K562 (cell line): ENCODE results near the gene CDC42BPB. TPM values are rescaled to one million over a fixed set of nuclear protein-coding genes. Genes with fewer than 3 reads are reported as not detected.

Experiments used
- ARHGAP35 ChIP-seq: fragments of 450-650 bp; IDR thresholded peaks from 2 replicates; pipeline ENCODE4 v1.6.1; 2018; ENCODE audit not compliant: partially characterized antibody
- BACH1 ChIP-seq: fragments of 200-800 bp; sonication (Bioruptor generic); IDR thresholded peaks from 2 replicates; pipeline ENCODE4 v1.6.1; 2016; ENCODE audit warnings: missing genetic modification characterization, missing compliant biosample characterization
- CSDE1 ChIP-seq, 2 experiments: fragments of 450-650 bp; IDR thresholded peaks; 2 replicates each; pipeline ENCODE4 v1.6.1; 2016; ENCODE audit warnings: mild to moderate bottlenecking in 1 of 2
- DACH1 ChIP-seq: fragments of 450-650 bp; IDR thresholded peaks from 2 replicates; pipeline ENCODE4 v1.6.1; 2018; ENCODE audit not compliant: partially characterized antibody
- FIP1L1 ChIP-seq: fragments of 200-400 bp; formaldehyde crosslinking; IDR thresholded peaks from 2 replicates; pipeline ENCODE4 v1.6.1; 2018; ENCODE audit warnings: mild to moderate bottlenecking, low read depth, low read length; ENCODE audit not compliant: poor library complexity, severe bottlenecking
- JUND ChIP-seq, 2 experiments: IDR thresholded peaks; 2 replicates in 1 of 2; 3 replicates in 1 of 2; pipeline ENCODE4 v1.6.1; 2011; ENCODE audit warnings: borderline replicate concordance in 2 of 2, low read depth in 2 of 2, low read length in 2 of 2, improper control_type of control experiment in 1 of 2, missing biosample characterization in 1 of 2, missing genetic modification characterization in 1 of 2, missing genetic modification reagents in 1 of 2
- NBN ChIP-seq: fragments of 450-650 bp; IDR thresholded peaks from 2 replicates; pipeline ENCODE4 v1.6.1; 2016; ENCODE audit warnings: low read depth, mild to moderate bottlenecking
- POLR2G ChIP-seq: fragments of 200-400 bp; formaldehyde crosslinking; IDR thresholded peaks from 2 replicates; pipeline ENCODE4 v1.6.1; 2017; ENCODE audit warnings: low read depth, mild to moderate bottlenecking, antibody characterized with exemption, low read length, moderate library complexity
- RAD51 ChIP-seq: fragments of 450-650 bp; IDR thresholded peaks from 2 replicates; pipeline ENCODE4 v1.7.1; 2016; ENCODE audit warnings: low read depth, mild to moderate bottlenecking, borderline replicate concordance
- RBM25 ChIP-seq: fragments of 200-400 bp; formaldehyde crosslinking; IDR thresholded peaks from 2 replicates; pipeline ENCODE4 v1.6.1; 2018; ENCODE audit warnings: low read length, low read depth, moderate library complexity; ENCODE audit not compliant: severe bottlenecking
- SRSF3 ChIP-seq: fragments of 200-400 bp; formaldehyde crosslinking; IDR thresholded peaks from 2 replicates; pipeline ENCODE4 v1.6.1; 2016; ENCODE audit warnings: mild to moderate bottlenecking, low read length, moderate library complexity; ENCODE audit not compliant: insufficient read depth
- TBP ChIP-seq: optimal IDR thresholded peaks from 2 replicates; pipeline ENCODE3; 2011; ENCODE audit warnings: low read depth, low read length, improper control_type of control experiment
- ZNF707 ChIP-seq: fragments of 250-450 bp; sonication (Bioruptor Pico); conservative IDR thresholded peaks from 2 replicates; pipeline ENCODE4 v1.8.0; 2022; ENCODE audit warnings: inconsistent platforms, mild to moderate bottlenecking, moderate library complexity
- polyA plus RNA-seq, 8 experiments: library from polyadenylated mRNA; depleted of rRNA in 4 of 8; stranded (reverse) in 5 of 8; unstranded in 3 of 8; fragments of >200 nt; fragmentation: Nextera tagmentation in 2 of 8; fragmentation: Illumina TruSeq in 1 of 8; extraction: Ambion mirVana in 2 of 8; extraction: Trizol in 1 of 8; gene quantifications; 2 replicates each; pipeline versions ENCODE4 v1.2.1 to v1.2.3, GENCODE V29; 2011 to 2014; ENCODE audit warnings: inconsistent platforms in 1 of 8, missing spikeins in 1 of 8
- total RNA-seq, 7 experiments: library from RNA; depleted of rRNA in 6 of 7; stranded (reverse); fragments of >200 nt in 6 of 7; fragmentation: Illumina TruSeq in 2 of 7; extraction: Trizol in 2 of 7; gene quantifications; 2 replicates each; pipeline versions ENCODE4 v1.2.1 to v1.2.3, GENCODE V29; 2011 to 2021; ENCODE audit warnings: low replicate concordance in 1 of 7
- TF ChIP-seq, protein P1 (sequence below), 2 experiments: fragments of 450-650 bp; IDR thresholded peaks; 2 replicates each; pipeline ENCODE4 v1.6.1; 2016
- TF ChIP-seq, protein P2 (sequence below), 2 experiments: fragments of 200-800 bp in 1 of 2; sonication (Bioruptor generic) in 1 of 2; sonication (generic) in 1 of 2; formaldehyde crosslinking in 1 of 2; IDR thresholded peaks in 1 of 2; conservative IDR thresholded peaks in 1 of 2; 2 replicates each; pipeline versions ENCODE4 v1.5.0 to v1.6.1; 2016 to 2020; ENCODE audit warnings: missing compliant biosample characterization in 1 of 2, missing genetic modification characterization in 1 of 2, missing genetic modification reagents in 1 of 2
- TF ChIP-seq, protein P3 (sequence below): fragments of 200-800 bp; sonication (Bioruptor generic); IDR thresholded peaks from 2 replicates; pipeline ENCODE4 v1.6.1; 2017; ENCODE audit warnings: missing genetic modification characterization, missing compliant biosample characterization
- TF ChIP-seq, protein P4 (sequence below): fragments of 250-450 bp; sonication (Bioruptor Pico); IDR thresholded peaks from 2 replicates; pipeline ENCODE4 v1.8.0; 2022; ENCODE audit warnings: inconsistent platforms
- TF ChIP-seq, protein P5 (sequence below): fragments of 450-650 bp; formaldehyde crosslinking; IDR thresholded peaks from 2 replicates; pipeline ENCODE4 v1.4.0; 2020; ENCODE audit warnings: mild to moderate bottlenecking, mixed read lengths

The CDC42BPB gene
- total and polyA plus RNA-seq, 9 of the 15 experiments (the other 6 are each of a cell fraction or from before 2014, with no cell fraction given), result 0.07 to 24.3 (median 12.6) TPM

DNA sequence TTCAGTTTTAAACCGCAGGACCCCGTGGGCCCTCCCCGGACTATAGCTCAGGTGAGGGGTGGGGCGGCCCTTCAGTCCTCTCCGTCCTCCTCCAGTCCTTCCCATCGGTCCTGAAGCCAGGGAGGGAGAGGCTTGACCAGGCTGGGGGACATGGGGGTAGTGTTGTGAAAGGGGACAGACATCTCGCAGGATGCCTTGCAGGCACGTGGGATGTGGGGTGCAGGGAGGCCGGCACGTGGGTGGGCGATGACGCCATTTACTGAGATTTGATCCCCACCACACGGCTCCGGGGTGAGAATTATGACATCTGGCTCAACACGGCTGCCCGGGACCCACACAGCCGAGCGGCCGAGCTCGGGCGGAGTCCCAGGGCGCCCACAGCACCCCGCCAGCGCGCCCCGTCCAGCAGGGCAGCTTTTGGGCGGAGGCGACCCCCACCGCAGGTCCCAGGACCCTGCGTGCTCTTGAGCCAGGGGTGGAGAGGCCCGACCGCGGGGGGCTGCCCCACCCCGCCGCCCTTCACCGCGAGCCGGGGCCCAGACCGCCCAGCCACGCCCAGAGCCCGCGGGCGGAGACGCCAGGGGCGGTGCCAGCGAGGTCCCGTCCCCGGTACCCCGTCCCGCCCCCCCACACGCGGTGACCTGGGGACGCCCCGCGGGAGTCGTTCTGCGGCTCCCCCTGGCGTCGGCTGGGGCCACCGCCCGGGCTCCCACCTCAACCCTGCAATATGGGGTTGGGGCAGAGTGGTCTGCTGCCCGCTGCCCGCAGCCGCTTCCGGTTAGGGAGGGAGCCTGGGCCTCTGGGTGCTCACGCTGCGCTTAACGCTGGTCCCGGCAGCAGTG, 33.9 kb upstream of the CDC42BPB start (continued):
- TF ChIP-seq, protein P1, sequence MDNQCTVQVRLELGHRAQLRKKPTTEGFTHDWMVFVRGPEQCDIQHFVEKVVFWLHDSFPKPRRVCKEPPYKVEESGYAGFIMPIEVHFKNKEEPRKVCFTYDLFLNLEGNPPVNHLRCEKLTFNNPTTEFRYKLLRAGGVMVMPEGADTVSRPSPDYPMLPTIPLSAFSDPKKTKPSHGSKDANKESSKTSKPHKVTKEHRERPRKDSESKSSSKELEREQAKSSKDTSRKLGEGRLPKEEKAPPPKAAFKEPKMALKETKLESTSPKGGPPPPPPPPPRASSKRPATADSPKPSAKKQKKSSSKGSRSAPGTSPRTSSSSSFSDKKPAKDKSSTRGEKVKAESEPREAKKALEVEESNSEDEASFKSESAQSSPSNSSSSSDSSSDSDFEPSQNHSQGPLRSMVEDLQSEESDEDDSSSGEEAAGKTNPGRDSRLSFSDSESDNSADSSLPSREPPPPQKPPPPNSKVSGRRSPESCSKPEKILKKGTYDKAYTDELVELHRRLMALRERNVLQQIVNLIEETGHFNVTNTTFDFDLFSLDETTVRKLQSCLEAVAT (IDR thresholded peaks at IDR 0.05), result no peak
- no peak for TF ChIP-seq SRSF3
- no peak for TF ChIP-seq RBM25
- TF ChIP-seq, protein P2, sequence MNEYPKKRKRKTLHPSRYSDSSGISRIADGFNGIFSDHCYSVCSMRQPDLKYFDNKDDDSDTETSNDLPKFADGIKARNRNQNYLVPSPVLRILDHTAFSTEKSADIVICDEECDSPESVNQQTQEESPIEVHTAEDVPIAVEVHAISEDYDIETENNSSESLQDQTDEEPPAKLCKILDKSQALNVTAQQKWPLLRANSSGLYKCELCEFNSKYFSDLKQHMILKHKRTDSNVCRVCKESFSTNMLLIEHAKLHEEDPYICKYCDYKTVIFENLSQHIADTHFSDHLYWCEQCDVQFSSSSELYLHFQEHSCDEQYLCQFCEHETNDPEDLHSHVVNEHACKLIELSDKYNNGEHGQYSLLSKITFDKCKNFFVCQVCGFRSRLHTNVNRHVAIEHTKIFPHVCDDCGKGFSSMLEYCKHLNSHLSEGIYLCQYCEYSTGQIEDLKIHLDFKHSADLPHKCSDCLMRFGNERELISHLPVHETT (CRISPR knock-in tag; conservative IDR thresholded peaks at IDR 0.05 in 1 of 2, IDR thresholded peaks at IDR 0.05 in 1 of 2), result no peak
- no peak for TF ChIP-seq JUND (IDR thresholded peaks at IDR 0.05; ENCODE audit: borderline replicate concordance, low read depth, low read length)
- no peak for TF ChIP-seq JUND (tag; IDR thresholded peaks at IDR 0.05; ENCODE audit: borderline replicate concordance, low read depth, low read length)
- peak; percentile 62 for TF ChIP-seq POLR2G
- TF ChIP-seq RAD51, result no peak
- TF ChIP-seq DACH1, result no peak
- no peak for TF ChIP-seq CSDE1 (IDR thresholded peaks at IDR 0.05)
- TF ChIP-seq FIP1L1, result no peak
- TF ChIP-seq, protein P3, sequence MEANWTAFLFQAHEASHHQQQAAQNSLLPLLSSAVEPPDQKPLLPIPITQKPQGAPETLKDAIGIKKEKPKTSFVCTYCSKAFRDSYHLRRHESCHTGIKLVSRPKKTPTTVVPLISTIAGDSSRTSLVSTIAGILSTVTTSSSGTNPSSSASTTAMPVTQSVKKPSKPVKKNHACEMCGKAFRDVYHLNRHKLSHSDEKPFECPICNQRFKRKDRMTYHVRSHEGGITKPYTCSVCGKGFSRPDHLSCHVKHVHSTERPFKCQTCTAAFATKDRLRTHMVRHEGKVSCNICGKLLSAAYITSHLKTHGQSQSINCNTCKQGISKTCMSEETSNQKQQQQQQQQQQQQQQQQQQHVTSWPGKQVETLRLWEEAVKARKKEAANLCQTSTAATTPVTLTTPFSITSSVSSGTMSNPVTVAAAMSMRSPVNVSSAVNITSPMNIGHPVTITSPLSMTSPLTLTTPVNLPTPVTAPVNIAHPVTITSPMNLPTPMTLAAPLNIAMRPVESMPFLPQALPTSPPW (CRISPR knock-in tag), result peak; percentile 89
- TF ChIP-seq, protein P4, sequence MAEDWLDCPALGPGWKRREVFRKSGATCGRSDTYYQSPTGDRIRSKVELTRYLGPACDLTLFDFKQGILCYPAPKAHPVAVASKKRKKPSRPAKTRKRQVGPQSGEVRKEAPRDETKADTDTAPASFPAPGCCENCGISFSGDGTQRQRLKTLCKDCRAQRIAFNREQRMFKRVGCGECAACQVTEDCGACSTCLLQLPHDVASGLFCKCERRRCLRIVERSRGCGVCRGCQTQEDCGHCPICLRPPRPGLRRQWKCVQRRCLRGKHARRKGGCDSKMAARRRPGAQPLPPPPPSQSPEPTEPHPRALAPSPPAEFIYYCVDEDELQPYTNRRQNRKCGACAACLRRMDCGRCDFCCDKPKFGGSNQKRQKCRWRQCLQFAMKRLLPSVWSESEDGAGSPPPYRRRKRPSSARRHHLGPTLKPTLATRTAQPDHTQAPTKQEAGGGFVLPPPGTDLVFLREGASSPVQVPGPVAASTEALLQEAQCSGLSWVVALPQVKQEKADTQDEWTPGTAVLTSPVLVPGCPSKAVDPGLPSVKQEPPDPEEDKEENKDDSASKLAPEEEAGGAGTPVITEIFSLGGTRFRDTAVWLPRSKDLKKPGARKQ (CRISPR knock-in tag), result no peak
- no peak for TF ChIP-seq ARHGAP35
- no peak for TF ChIP-seq BACH1 (tag)
- TF ChIP-seq ZNF707 (CRISPR knock-in tag), result no peak
- TF ChIP-seq, protein P5, sequence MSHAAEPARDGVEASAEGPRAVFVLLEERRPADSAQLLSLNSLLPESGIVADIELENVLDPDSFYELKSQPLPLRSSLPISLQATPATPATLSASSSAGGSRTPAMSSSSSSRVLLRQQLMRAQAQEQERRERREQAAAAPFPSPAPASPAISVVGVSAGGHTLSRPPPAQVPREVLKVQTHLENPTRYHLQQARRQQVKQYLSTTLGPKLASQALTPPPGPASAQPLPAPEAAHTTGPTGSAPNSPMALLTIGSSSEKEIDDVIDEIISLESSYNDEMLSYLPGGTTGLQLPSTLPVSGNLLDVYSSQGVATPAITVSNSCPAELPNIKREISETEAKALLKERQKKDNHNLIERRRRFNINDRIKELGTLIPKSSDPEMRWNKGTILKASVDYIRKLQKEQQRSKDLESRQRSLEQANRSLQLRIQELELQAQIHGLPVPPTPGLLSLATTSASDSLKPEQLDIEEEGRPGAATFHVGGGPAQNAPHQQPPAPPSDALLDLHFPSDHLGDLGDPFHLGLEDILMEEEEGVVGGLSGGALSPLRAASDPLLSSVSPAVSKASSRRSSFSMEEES (CRISPR knock-in tag), result no peak
- TF ChIP-seq TBP, result peak; percentile 16
- TF ChIP-seq NBN, result no peak
